OCI-LY1 (cell line): ENCODE measurements around the gene BACH2.

ENCODE experiments used
- H2AFZ ChIP-seq: fragments of 200-600 bp; sonication (generic), shearing (Covaris generic); 2 replicates; pipeline ENCODE4 v1.6.0; 2014; ENCODE audit warnings: antibody characterized with exemption, mild to moderate bottlenecking, low read length
- H3F3A ChIP-seq: fragments of 200-600 bp; sonication (generic), shearing (Covaris generic); 2 replicates; pipeline ENCODE4 v1.6.0; 2014; ENCODE audit warnings: mild to moderate bottlenecking, antibody characterized with exemption, low read length, moderate library complexity; ENCODE audit not compliant: insufficient read depth
- H3K27ac ChIP-seq: fragments of 200-600 bp; sonication (generic); 2 replicates; pipeline ENCODE4 v1.5.1; 2014; ENCODE audit warnings: low read length, mixed run types, mild to moderate bottlenecking, low read depth; ENCODE audit not compliant: poor library complexity, severe bottlenecking
- H3K27me3 ChIP-seq: fragments of 200-600 bp; sonication (generic); 2 replicates; pipeline ENCODE4 v1.6.0; 2014; ENCODE audit warnings: antibody characterized with exemption, mild to moderate bottlenecking, low read length, moderate library complexity; ENCODE audit not compliant: insufficient read depth
- H3K36me3 ChIP-seq: fragments of 200-600 bp; sonication (generic); 2 replicates; pipeline ENCODE4 v1.6.1; 2014; ENCODE audit warnings: mild to moderate bottlenecking, antibody characterized with exemption, low read length, moderate library complexity, mixed read lengths; ENCODE audit not compliant: insufficient read depth
- H3K4me1 ChIP-seq: fragments of 200-600 bp; sonication (generic); 2 replicates; pipeline ENCODE4 v1.5.1; 2014; ENCODE audit warnings: mild to moderate bottlenecking, low read length, moderate library complexity; ENCODE audit not compliant: insufficient read depth, severe bottlenecking
- H3K4me2 ChIP-seq: fragments of 200-600 bp; sonication (generic), shearing (Covaris generic); 2 replicates; pipeline ENCODE4 v1.6.1; 2014; ENCODE audit warnings: low read length
- H3K4me3 ChIP-seq: fragments of 200-600 bp; sonication (generic); 2 replicates; pipeline ENCODE4 v1.5.1; 2014; ENCODE audit warnings: low read length, low read depth, mild to moderate bottlenecking, mixed read lengths; ENCODE audit not compliant: poor library complexity, severe bottlenecking
- H3K79me2 ChIP-seq: fragments of 200-600 bp; shearing (Covaris generic); 2 replicates; pipeline ENCODE4 v1.6.1; 2016; ENCODE audit warnings: mixed run types, low read length, mixed read lengths; ENCODE audit not compliant: insufficient read depth
- H3K9ac ChIP-seq: fragments of 200-600 bp; sonication (generic), shearing (Covaris generic); 2 replicates; pipeline ENCODE4 v1.6.1; 2014; ENCODE audit warnings: mild to moderate bottlenecking, low read length, mixed read lengths
- H3K9me2 ChIP-seq: fragments of 200-600 bp; sonication (generic), shearing (Covaris generic); 2 replicates; pipeline ENCODE4 v1.6.1; 2014; ENCODE audit warnings: low read depth, mild to moderate bottlenecking, low read length, mixed read lengths
- H3K9me3 ChIP-seq: fragments of 200-600 bp; shearing (Covaris generic); 2 replicates; pipeline ENCODE4 v1.6.1; 2014; ENCODE audit warnings: low read length, mixed read lengths
- H4K20me1 ChIP-seq: fragments of 200-600 bp; sonication (generic), shearing (Covaris generic); 2 replicates; pipeline ENCODE4 v1.6.0; 2016; ENCODE audit warnings: mild to moderate bottlenecking, low read length; ENCODE audit not compliant: insufficient read depth
- CTCF ChIP-seq: fragments of 200-600 bp; sonication (generic), shearing (Covaris generic); IDR thresholded peaks from 2 replicates; pipeline ENCODE4 v1.5.1; 2017; ENCODE audit warnings: mild to moderate bottlenecking, antibody characterized with exemption, low read length, moderate library complexity, mixed read lengths
- EZH2 ChIP-seq: fragments of 200-600 bp; sonication (generic), shearing (Covaris generic); IDR thresholded peaks from 2 replicates; pipeline ENCODE4 v1.8.0; 2017; ENCODE audit warnings: borderline replicate concordance, mixed run types, mild to moderate bottlenecking, antibody characterized with exemption, low read length, moderate library complexity, mixed read lengths

Gene BACH2

GRCh38 chr6:90203672-90204071 lies 93.0 kb downstream of the BACH2 start:
- Histone ChIP-seq H3K36me3 (peaks cover 93% of the 10 kb centered on the region), H3K9ac (no peak overlapping the region), H4K20me1 (no peaks in the 10 kb centered on the region), H3K27me3 (no peaks in the 10 kb centered on the region), H3K79me2 (peaks cover 91% of the 10 kb centered on the region), H2AFZ (no peak overlapping the region), H3K4me1 (no peaks in the 10 kb centered on the region), H3K9me3 (peaks cover 20% of the 10 kb centered on the region), H3K4me2 (no peak overlapping the region), H3K27ac (no peak overlapping the region), H3K4me3 (no peak overlapping the region), H3K9me2 (no peaks in the 10 kb centered on the region), H3F3A (0 out of 2 replicates have a peak, but pooled peaks cover 2% of the 10 kb centered on the region)
- no peak for TF ChIP-seq CTCF
- no peak for TF ChIP-seq EZH2

- Histone ChIP-seq H3K9me3 (peaks cover 29% of the 10 kb centered on the region), H3K27ac (no peak overlapping the region), H3F3A (0 out of 2 replicates have a peak, but pooled peaks cover 2% of the 10 kb centered on the region), H3K27me3 (no peaks in the 10 kb centered on the region), H3K79me2 (peaks cover 97% of the 10 kb centered on the region), H3K4me1 (peaks cover 6% of the 10 kb centered on the region), H3K4me3 (no peak overlapping the region), H3K9me2 (no peaks in the 10 kb centered on the region), H2AFZ (no peak overlapping the region), H4K20me1 (no peaks in the 10 kb centered on the region), H3K4me2 (no peak overlapping the region), H3K9ac (no peak overlapping the region), H3K36me3 (peaks cover 100% of the 10 kb centered on the region)
- TF ChIP-seq CTCF (no peak), EZH2 (no peak)
Observed at GRCh38 chr6:90202156-90202555, 94.5 kb downstream of the BACH2 start.

- Histone ChIP-seq H3K9me2 (no peaks in the 10 kb centered on the region), H4K20me1 (no peaks in the 10 kb centered on the region)
Observed at GRCh38 chr6:90199900-90200299, 96.7 kb downstream of the BACH2 start.

More at GRCh38 chr6:90199900-90200299, 96.7 kb downstream of the BACH2 start:
- Histone ChIP-seq H3K36me3 (peaks cover 99% of the 10 kb centered on the region), H3K9me3 (peaks cover 31% of the 10 kb centered on the region), H2AFZ (no peak overlapping the region), H3K27me3 (no peaks in the 10 kb centered on the region), H3K4me3 (no peak overlapping the region), H3K27ac (no peak overlapping the region), H3K4me1 (peaks cover 27% of the 10 kb centered on the region), H3K79me2 (peaks cover 97% of the 10 kb centered on the region), H3K4me2 (no peak overlapping the region), H3F3A (0 out of 2 replicates have a peak, but pooled peaks cover 2% of the 10 kb centered on the region), H3K9ac (no peak overlapping the region)
- no peak for TF ChIP-seq EZH2
- no peak for TF ChIP-seq CTCF
